ENCODE measurements around the gene ECHDC3.
A peak's percentile ranks its signal among the peaks of the same experiment; 100 is the strongest.

ECHDC3 gene

GRCh38 chr10:11757821-11758463, 15.8 kb downstream of the ECHDC3 start:
- peaks cover 10% of the 10 kb centered on the region for H3K27me3 Mint-ChIP-seq (ENCODE audit: low read depth, poor library complexity)

GRCh38 chr10:11758527-11759236, 16.5 kb downstream of the ECHDC3 start:
- no peak overlapping the region for H3K27ac Mint-ChIP-seq
- peak overlapping the region; percentile 43 for H3K4me3 Mint-ChIP-seq
- TF ChIP-seq CTCF (IDR thresholded peaks at IDR 0.05) = no peak
- H3K36me3 Mint-ChIP-seq (ENCODE audit: low read depth) = peaks cover 10% of the 10 kb centered on the region
- DNase-seq = no peak
- H3K4me1 Mint-ChIP-seq = peaks cover 57% of the 10 kb centered on the region
- H3K9me3 Mint-ChIP-seq = no peaks in the 10 kb centered on the region
- peaks cover 17% of the 10 kb centered on the region for H3K27me3 Mint-ChIP-seq (ENCODE audit: low read depth, poor library complexity)

More at GRCh38 chr10:11757821-11758463, 15.8 kb downstream of the ECHDC3 start:
- Mint-ChIP-seq H3K9me3 (no peaks in the 10 kb centered on the region), H3K4me1 (peaks cover 57% of the 10 kb centered on the region), H3K4me3 (peak overlapping the region; percentile 43), H3K27ac (peak overlapping the region; percentile 88), H3K36me3 (ENCODE audit: low read depth) (peaks cover 10% of the 10 kb centered on the region)
- peak; percentile 91 for DNase-seq
- peak; percentile 93 for TF ChIP-seq CTCF (IDR thresholded peaks at IDR 0.05)

GRCh38 chr10:11759347-11759746, 17.2 kb downstream of the ECHDC3 start:
- Mint-ChIP-seq H3K36me3 (ENCODE audit: low read depth) (peaks cover 10% of the 10 kb centered on the region), H3K4me3 (no peak overlapping the region), H3K27ac (no peak overlapping the region), H3K27me3 (ENCODE audit: low read depth, poor library complexity) (peaks cover 18% of the 10 kb centered on the region), H3K4me1 (peaks cover 51% of the 10 kb centered on the region), H3K9me3 (no peaks in the 10 kb centered on the region)
- DNase-seq = no peak
- no peak for TF ChIP-seq CTCF (IDR thresholded peaks at IDR 0.05)

GRCh38 chr10:11760151-11760550, 18.0 kb downstream of the ECHDC3 start:
- no peak for TF ChIP-seq CTCF (IDR thresholded peaks at IDR 0.05)
- Mint-ChIP-seq H3K4me3 (no peak overlapping the region), H3K36me3 (ENCODE audit: low read depth) (peaks cover 10% of the 10 kb centered on the region), H3K4me1 (peaks cover 54% of the 10 kb centered on the region), H3K27me3 (ENCODE audit: low read depth, poor library complexity) (peaks cover 21% of the 10 kb centered on the region), H3K27ac (no peak overlapping the region), H3K9me3 (no peaks in the 10 kb centered on the region)
- DNase-seq = no peak

- H3K9me3 Mint-ChIP-seq = no peaks in the 10 kb centered on the region
- no peak for TF ChIP-seq CTCF (IDR thresholded peaks at IDR 0.05)
- peaks cover 25% of the 10 kb centered on the region for H3K27me3 Mint-ChIP-seq (ENCODE audit: low read depth, poor library complexity)
- H3K36me3 Mint-ChIP-seq (ENCODE audit: low read depth) = peaks cover 6% of the 10 kb centered on the region
- peaks cover 55% of the 10 kb centered on the region for H3K4me1 Mint-ChIP-seq
- H3K4me3 Mint-ChIP-seq = no peak overlapping the region
- DNase-seq = no peak
- no peak overlapping the region for H3K27ac Mint-ChIP-seq
These were observed 18.7 kb downstream of the ECHDC3 start for GRCh38 chr10:11760861-11761260.

All from nephron progenitor cell (in vitro differentiated cells).